SU-DHL-6 (cell line): ENCODE measurements around the gene RASIP1.

Source experiments
- H2AFZ ChIP-seq: fragments of 200-600 bp; sonication (generic); 2 replicates; pipeline ENCODE4 v1.6.1; 2014; ENCODE audit warnings: low read depth, mild to moderate bottlenecking, moderate library complexity, mixed read lengths, antibody characterized with exemption, low read length; ENCODE audit not compliant: severe bottlenecking
- H3F3A ChIP-seq: fragments of 200-600 bp; shearing (Covaris generic); 2 replicates; pipeline ENCODE4 v1.6.0; 2016; ENCODE audit warnings: antibody characterized with exemption, mild to moderate bottlenecking; ENCODE audit not compliant: insufficient read depth
- H3K27ac ChIP-seq: fragments of 200-600 bp; sonication (generic); 2 replicates; pipeline ENCODE4 v1.5.1; 2016; ENCODE audit warnings: low read depth, mild to moderate bottlenecking, low read length, moderate library complexity, mixed read lengths
- H3K27me3 ChIP-seq: fragments of 200-600 bp; sonication (generic), shearing (Covaris generic); 2 replicates; pipeline ENCODE4 v1.6.0; 2014; ENCODE audit warnings: mild to moderate bottlenecking, low read length
- H3K36me3 ChIP-seq: fragments of 200-600 bp; sonication (generic); 2 replicates; pipeline ENCODE4 v1.6.1; 2014; ENCODE audit warnings: mild to moderate bottlenecking, low read length, mixed read lengths
- H3K4me2 ChIP-seq: fragments of 300-600, 200-600 bp; shearing (Covaris generic), sonication (generic); 2 replicates; pipeline ENCODE4 v1.6.0; 2014; ENCODE audit warnings: low read length, low read depth, mild to moderate bottlenecking; ENCODE audit not compliant: poor library complexity, severe bottlenecking
- H3K4me3 ChIP-seq: fragments of 200-600 bp; sonication (generic); 2 replicates; pipeline ENCODE4 v1.5.1; 2014; ENCODE audit warnings: antibody characterized with exemption, low read length, mild to moderate bottlenecking, mixed read lengths; ENCODE audit not compliant: insufficient read depth, poor library complexity, severe bottlenecking
- H3K79me2 ChIP-seq: fragments of 200-600 bp; sonication (generic); 2 replicates; pipeline ENCODE4 v1.6.1; 2014; ENCODE audit warnings: mild to moderate bottlenecking, low read length, moderate library complexity; ENCODE audit not compliant: insufficient read depth
- H3K9ac ChIP-seq: fragments of 200-600 bp; sonication (generic); 2 replicates; pipeline ENCODE4 v1.7.0; 2014; ENCODE audit warnings: mild to moderate bottlenecking, low read length
- H3K9me2 ChIP-seq: fragments of 200-600 bp; sonication (generic); replicated peaks from 2 replicates; pipeline ENCODE4 v1.6.1; 2014; ENCODE audit warnings: low read length; ENCODE audit not compliant: insufficient read depth
- H3K9me3 ChIP-seq: fragments of 200-600 bp; sonication (generic); 2 replicates; pipeline ENCODE4 v1.6.1; 2014; ENCODE audit warnings: low read length, mixed read lengths; ENCODE audit not compliant: insufficient read depth
- H4K20me1 ChIP-seq: fragments of 200-600 bp; sonication (generic); 2 replicates; pipeline ENCODE4 v1.6.1; 2014; ENCODE audit warnings: low read depth, mild to moderate bottlenecking, antibody characterized with exemption, low read length, moderate library complexity, mixed read lengths
- EZH2phosphoT487 ChIP-seq: fragments of 200-600 bp; sonication (generic), shearing (Covaris generic); conservative IDR thresholded peaks from 2 replicates; pipeline ENCODE4 v1.6.1; 2018; ENCODE audit warnings: mild to moderate bottlenecking, antibody characterized with exemption, low read length, moderate library complexity, mixed read lengths
- TF ChIP-seq, protein P1 (sequence below): fragments of 200-600 bp; sonication (generic); IDR thresholded peaks from one replicate; pipeline ENCODE4 v1.5.1; 2017; ENCODE audit warnings: antibody characterized with exemption, mild to moderate bottlenecking, low read length, moderate library complexity; ENCODE audit not compliant: insufficient read depth, poor library complexity, severe bottlenecking

The RASIP1 gene

GRCh38 chr19:48735031-48735615 is 5.3 kb downstream of the RASIP1 start:
- no peak overlapping the region for H3K4me2 ChIP-seq
- H3K79me2 ChIP-seq = no peaks in the 10 kb centered on the region
- H3K9ac ChIP-seq = no peak overlapping the region
- TF ChIP-seq EZH2phosphoT487 = no peak
- TF ChIP-seq, protein P1, sequence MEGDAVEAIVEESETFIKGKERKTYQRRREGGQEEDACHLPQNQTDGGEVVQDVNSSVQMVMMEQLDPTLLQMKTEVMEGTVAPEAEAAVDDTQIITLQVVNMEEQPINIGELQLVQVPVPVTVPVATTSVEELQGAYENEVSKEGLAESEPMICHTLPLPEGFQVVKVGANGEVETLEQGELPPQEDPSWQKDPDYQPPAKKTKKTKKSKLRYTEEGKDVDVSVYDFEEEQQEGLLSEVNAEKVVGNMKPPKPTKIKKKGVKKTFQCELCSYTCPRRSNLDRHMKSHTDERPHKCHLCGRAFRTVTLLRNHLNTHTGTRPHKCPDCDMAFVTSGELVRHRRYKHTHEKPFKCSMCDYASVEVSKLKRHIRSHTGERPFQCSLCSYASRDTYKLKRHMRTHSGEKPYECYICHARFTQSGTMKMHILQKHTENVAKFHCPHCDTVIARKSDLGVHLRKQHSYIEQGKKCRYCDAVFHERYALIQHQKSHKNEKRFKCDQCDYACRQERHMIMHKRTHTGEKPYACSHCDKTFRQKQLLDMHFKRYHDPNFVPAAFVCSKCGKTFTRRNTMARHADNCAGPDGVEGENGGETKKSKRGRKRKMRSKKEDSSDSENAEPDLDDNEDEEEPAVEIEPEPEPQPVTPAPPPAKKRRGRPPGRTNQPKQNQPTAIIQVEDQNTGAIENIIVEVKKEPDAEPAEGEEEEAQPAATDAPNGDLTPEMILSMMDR = no peak
- H3K36me3 ChIP-seq = no peaks in the 10 kb centered on the region
- no peaks in the 10 kb centered on the region for H3K9me2 ChIP-seq
- no peaks in the 10 kb centered on the region for H3K9me3 ChIP-seq
- H3F3A ChIP-seq = no peaks in the 10 kb centered on the region
- no peaks in the 10 kb centered on the region for H3K27me3 ChIP-seq
- no peaks in the 10 kb centered on the region for H4K20me1 ChIP-seq
- H3K27ac ChIP-seq = no peak overlapping the region
- H3K4me3 ChIP-seq = no peak overlapping the region
- no peak overlapping the region for H2AFZ ChIP-seq

DNA sequence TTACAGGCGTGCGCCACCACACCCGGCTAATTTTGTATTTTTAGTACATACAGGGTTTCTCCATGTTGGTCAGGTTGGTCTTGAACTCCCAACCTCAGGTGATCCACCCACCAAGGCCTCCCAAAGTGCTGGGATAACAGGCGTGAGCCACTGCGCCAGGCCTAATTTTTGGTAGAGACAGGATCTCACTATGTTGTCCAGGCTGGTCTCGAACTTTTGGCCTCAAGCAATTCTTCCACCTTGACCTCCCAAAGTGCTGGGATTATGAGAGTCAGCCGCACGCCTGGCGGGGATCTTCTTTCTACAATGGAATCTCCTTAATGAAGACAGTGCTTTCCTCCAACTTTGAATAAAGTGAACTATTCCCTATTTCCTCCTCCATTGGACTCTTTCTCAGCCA is 5.8 kb downstream of the RASIP1 start:
- TF ChIP-seq, protein P1 = no peak
- TF ChIP-seq EZH2phosphoT487 = no peak
- H2AFZ ChIP-seq = no peak overlapping the region

GRCh38 chr19:48731452-48731851 is 9.0 kb downstream of the RASIP1 start:
- Histone ChIP-seq H3K9me2 (no peaks in the 10 kb centered on the region), H3K36me3 (no peaks in the 10 kb centered on the region), H3K27ac (no peak overlapping the region), H3K79me2 (no peaks in the 10 kb centered on the region), H4K20me1 (no peaks in the 10 kb centered on the region), H3K9ac (no peak overlapping the region), H3K4me2 (no peak overlapping the region), H3F3A (no peaks in the 10 kb centered on the region), H2AFZ (no peak overlapping the region), H3K9me3 (no peaks in the 10 kb centered on the region), H3K27me3 (no peaks in the 10 kb centered on the region), H3K4me3 (no peak overlapping the region)
- TF ChIP-seq EZH2phosphoT487 = no peak
- TF ChIP-seq, protein P1 = no peak

More for the DNA sequence above, 5.8 kb downstream of the RASIP1 start:
- Histone ChIP-seq H3K9ac (no peak overlapping the region), H3K9me2 (no peaks in the 10 kb centered on the region), H4K20me1 (no peaks in the 10 kb centered on the region), H3K36me3 (no peaks in the 10 kb centered on the region), H3K4me3 (no peak overlapping the region), H3K27me3 (no peaks in the 10 kb centered on the region), H3K4me2 (no peak overlapping the region), H3F3A (no peaks in the 10 kb centered on the region), H3K27ac (no peak overlapping the region), H3K9me3 (no peaks in the 10 kb centered on the region), H3K79me2 (no peaks in the 10 kb centered on the region)
